ENCODE data around the gene MCF2L.
"Not testable (repeated sequence)": the region's sequence is repeated elsewhere in the genome, so short reads cannot be mapped to it uniquely, and the experiment has no call there.

Gene MCF2L

DNA sequence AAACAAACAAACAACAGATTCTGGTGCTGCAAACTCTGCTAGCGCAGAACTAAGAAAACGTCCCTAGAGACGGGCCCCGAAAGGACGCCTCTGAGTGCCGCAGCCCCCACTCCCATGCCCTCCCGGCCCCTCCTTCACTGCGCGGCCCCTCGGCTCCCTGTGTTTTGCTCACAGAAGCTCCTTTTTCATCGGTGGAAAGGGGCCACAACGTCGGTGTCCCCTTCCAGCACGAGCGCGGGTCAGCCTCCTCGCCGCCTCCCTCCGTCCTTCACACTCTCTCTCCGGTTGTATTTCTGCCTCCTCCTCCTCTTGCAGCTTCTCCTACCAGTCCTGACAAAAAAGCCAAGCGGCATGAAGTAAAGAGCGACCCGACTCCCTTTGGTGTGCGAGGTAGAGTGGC, 121.8 kb downstream of the MCF2L start:
- in situ Hi-C loops (cut with MboI; ENCODE audit: low sequenced_read_pairs): no loop called here

DNA sequence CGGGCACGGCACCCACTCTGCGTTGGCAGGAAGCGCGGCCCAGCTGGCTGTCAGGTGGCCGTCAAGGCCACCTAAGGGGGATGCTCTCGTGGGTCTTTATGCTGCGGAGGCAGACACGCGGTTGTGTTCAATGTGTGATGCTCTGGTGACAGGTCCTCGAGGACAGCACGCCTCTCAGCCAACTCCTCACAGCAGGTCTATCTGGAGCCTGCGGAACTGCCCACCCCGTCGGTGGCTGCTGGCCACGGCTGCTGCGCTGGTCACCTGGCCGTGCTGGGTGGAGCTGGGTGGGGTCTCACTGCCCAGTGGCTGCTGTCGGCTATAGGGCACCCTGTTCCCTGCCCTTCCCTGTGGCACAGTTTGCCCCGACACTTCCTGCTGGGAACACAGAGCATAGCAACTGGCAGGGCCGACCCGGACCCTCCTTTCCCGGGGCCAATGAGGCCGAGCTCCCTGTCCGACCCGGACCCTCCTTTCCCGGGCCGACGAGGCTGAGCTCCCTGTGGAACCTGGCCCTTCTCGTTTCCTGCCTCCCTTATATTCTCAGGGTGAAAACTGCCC, 122.3 kb downstream of the MCF2L start:
- in situ Hi-C loops (cut with MboI; ENCODE audit: low sequenced_read_pairs): no loop called here

DNA sequence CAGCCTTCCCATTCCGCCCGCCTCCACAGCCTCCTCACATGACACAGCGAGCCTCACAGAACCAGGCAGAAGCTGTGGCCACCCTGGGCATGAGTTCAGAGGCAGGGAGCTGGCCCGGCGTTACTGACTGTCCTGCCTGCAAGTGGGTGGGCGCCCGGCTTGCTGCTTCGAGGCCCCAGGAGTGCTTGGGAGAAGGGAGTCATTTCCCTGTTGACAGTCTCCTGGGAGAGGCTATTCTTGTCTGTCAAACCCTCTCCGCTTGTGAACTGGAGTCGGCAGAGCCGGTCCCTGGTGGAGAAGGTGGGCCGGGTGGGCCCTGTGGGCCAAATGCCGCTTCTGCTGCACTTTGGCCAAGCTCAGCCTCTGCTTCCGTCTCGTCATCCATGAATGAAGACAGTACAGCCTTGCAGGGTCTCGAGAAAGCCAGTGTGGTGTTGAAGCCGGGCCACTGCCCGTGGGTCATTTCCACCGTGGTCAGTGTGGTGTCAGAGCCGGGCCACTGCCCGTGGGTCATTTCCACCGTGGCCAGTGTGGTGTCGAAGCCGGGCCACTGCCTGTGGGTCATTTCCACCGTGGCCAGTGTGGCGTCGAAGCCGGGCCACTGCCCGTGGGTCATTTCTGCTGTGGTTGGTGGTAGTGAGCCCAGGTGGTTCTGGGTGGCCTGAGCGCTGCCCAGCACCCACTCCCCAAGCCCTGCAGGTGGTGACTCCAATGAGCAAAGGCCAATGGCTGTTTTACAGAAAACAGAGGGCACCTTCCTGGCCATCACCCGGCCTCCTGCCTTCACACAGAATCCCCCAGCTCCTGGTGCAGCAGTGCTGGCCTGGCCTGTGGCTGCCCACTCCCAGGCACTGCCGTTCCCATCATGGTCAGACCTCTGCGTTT, 123.1 kb downstream of the MCF2L start:
- in situ Hi-C loops (cut with MboI; ENCODE audit: low sequenced_read_pairs): no loop called here

DNA sequence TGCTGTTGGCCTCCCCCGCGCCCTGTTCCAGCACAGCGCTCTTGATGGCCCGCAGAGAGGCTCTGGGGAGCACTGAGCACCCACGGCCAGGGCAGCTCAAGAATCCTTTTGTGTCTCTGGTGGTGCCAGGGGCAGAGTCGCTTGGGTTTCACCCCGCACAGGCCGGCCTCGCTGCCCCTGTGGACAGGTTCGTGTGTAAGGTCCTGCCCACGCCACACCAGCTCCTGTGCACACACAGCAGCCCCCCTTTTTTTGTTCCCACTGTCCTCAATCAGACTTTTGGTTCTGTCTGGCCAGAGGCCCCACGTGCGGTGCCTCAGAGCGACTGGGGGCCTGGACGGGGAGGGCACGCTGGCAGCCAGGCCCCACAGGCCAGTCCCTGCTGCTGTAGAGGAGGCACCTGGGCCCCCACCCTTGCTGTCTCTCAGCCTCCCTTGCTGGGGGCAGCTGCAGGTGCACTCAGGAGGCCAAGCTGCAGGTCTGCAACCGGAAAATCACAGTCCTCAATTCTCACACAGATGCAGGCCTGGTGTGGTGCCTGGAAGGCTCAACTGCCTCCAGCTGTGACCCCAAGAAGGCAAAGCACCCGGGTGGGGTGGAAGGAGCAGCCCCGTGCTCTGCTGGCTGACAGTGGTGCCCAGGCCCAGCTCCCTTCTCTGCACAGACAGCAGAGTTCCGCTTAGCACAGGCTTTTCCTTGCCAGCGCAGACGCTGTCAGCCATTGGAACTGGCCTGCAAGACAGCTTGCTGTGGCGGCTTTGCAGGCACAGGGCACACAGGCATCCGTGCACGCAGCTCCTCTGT, 124.0 kb downstream of the MCF2L start:
- in situ Hi-C loops (cut with MboI; ENCODE audit: low sequenced_read_pairs): no loop called here

DNA sequence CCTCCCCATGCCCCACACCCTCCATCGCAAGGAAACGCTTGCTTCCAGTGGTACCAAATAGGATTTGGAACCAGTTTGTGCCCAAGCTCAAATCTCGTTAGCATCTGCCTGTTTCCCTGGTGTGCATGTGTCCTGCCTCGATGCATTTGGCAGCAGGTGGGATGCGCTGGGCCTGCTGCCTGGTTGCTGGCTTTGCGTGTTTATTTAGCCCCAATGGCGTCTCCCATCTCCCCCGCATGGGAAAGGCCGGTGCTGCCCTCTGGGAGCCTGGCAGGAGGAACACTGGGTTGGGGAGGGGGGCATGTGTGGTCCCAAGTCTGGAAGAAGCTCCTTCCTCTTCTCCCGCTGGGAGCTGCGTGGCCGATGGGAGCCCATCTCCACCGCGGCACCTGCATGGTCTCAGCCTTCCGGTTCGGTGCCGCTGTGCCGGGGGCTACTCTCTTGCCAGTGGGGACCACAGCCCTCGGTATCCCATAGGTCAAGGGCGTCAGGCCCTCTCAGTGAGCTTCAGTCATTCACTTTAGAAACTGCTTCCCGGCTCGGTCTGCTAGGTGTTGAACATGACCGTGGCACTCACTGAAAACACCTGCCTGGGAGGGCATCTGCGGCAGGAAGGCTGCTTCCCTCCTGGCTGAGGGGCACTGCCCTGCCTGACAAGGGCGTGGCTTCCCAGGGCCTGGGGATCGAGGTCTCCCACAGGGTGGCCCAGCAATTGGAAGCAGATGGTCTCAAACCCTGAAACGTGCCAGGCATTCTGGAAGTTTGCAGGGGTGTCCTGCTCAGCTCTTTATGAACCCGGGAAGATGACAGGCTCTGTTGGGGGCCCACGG, 124.8 kb downstream of the MCF2L start:
- in situ Hi-C loops (cut with MboI; ENCODE audit: low sequenced_read_pairs): no loop called here

DNA sequence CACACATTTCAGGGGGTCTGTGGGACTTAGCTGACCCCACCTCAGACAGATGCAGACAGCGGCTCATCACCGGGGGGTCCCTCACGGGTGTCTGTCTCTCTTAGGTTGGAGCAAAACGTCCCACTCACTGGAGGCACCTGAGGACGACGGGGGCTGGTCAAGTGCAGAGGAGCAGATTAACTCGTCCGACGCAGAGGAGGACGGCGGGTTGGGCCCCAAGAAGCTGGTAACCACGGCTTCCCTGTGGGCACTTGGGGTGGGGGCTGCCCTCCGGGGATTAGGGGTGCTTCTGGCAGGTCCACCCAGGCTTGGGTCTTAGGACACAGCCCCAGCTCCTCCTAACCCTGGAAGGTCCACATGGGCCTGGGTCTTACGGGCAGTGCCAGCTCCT, 125.4 kb downstream of the MCF2L start:
- in situ Hi-C loops (cut with MboI; ENCODE audit: low sequenced_read_pairs): no loop called here

DNA sequence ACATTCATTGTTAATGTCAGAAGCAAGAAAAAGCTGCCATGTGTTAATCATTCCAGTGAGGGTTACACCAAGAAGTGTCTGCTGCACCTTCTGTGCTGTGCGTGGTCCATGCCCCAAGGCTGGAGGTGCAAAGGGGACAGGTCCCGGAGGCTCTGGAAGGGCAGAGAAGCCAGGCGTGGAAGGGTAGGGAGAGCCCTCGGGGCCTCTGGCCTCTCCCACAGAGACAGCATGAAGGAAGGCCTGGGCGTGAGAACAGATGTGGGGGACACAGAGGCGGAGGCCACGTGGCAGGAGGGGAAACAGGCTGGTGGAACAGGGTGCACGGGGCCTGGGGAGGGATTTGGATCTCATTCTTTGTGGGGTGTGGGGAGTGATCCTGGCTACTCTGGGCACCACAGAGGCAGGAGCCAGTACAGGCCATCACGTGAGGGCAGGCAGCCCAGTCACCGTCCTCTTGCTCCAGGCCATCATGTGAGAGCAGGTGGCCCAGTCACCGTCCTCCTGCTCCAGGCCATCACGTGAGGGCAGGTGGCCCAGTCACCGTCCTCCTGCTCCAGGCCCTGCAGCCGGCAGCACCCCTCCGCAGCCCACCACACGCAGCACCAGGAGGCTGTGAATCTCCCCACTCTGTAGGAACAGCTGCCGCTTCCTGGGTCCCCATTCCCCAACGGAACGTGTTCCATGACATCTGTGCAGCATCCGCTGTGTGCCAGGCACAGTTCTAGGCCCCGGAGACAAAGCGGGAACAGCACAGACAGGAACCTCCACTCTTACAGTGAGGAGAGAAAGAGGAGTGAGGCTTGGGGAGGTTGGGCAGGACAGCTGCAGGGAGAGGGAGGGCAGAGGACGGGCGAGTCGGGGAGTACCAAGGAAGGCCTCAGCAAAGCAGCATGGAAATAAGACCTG, 126.4 kb downstream of the MCF2L start:
- in situ Hi-C loops (cut with MboI; ENCODE audit: low sequenced_read_pairs): no loop called here

DNA sequence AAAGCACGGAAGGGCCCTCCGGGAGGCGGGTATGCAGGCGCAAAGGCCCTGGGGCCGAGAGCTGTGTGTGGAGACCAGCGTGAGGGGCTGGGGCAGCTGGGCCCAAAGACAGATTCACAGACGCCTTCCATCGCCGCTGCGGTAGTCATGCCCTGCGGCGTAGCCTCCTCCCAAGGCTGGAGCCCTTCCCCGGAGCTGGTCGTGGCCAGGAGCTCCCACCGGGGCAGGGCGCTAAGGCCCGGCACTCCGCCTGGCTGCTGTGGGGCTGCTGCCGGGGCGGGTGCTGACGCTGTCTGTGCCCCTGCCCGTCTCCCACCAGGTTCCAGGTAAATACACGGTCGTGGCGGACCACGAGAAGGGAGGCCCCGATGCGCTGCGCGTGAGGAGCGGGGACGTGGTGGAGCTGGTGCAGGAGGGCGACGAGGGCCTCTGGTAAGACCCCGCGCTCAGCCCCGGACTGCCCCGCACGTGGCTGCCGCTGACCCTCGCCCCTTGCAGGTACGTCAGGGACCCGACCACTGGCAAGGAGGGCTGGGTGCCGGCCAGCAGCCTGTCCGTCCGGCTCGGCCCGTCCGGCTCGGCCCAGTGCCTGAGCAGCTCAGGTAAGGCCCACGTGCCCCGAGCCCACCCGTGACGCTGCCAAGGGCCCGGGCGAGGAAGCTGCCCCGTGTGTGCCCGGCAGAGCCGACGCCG, 127.2 kb downstream of the MCF2L start:
- in situ Hi-C loops (cut with MboI; ENCODE audit: low sequenced_read_pairs): no loop called here

DNA sequence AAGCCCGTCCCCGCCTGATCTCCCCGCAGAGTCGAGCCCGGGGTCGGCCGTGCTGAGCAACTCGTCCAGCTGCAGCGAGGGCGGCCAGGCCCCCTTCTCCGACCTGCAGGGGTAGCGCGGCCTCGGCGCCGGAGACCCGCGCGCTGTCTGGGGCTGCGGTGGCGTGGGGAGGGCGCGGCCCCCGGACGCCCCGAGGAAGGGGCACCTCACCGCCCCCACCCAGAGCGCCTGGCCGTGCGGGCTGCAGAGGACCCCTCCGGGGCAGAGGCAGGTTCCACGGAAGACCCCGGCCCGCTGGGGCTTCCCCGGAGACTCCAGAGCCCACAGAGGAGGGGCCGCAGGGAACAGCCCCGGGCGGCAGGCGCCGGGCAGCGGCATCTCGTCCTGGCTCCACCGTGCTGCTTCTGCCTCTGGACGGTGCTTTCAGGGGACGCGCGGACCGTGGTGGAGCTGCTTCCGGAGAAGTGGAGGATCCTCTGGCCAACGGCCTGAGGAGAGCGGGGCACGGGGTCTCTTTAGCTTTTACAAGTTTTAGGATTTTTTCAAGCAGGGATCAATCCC, 127.8 kb downstream of the MCF2L start:
- in situ Hi-C loops (cut with MboI; ENCODE audit: low sequenced_read_pairs): no loop called here

DNA sequence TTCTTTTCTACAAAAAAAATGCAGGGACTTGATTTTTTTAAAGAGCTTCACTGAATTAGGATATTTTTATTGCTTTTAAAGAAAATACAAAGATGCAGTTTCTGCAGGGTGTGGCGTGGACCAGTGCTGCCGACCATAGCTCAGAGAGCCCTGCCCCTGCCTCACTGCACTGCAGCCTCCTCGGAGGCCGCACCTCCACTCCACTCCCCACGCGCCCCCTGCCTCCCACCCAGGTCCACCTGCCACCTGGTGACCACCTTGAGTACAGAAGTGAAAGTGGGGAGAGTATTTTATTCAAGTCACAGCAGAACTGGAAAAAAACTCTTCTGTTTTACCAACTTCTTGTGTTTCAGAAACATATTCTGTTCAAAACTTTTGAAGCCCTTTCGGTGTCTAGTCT, 128.6 kb downstream of the MCF2L start:
- in situ Hi-C loops (cut with MboI; ENCODE audit: low sequenced_read_pairs): no loop called here

DNA sequence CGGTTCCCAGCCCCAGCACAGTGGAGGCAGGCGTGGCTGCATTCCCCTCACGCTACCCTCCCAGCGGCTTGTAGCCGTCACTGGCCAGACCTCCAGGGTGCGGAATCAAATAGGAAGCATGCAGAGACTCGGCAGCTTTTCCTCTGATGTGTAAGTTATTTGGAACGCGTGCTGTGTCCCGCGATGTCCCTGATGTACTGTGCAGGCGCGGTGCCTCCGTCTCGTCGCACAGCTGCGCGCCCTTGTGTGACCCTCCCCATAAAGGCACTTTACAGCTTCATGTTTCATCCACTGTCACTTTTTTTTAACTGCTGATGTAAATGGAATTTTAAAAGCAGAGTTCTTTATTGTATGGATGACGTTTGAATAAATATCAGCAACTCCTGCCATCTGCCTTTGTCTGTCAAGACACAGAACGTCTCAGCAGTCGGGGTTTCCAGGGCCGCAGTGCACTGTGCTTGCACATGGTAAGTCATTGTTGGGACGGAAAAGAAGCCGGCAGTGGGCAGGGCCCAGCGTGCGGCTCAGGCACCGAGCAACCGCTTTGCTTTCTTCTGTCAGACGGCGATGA, 129.2 kb downstream of the MCF2L start:
- in situ Hi-C loops (cut with MboI; ENCODE audit: low sequenced_read_pairs): no loop called here

DNA sequence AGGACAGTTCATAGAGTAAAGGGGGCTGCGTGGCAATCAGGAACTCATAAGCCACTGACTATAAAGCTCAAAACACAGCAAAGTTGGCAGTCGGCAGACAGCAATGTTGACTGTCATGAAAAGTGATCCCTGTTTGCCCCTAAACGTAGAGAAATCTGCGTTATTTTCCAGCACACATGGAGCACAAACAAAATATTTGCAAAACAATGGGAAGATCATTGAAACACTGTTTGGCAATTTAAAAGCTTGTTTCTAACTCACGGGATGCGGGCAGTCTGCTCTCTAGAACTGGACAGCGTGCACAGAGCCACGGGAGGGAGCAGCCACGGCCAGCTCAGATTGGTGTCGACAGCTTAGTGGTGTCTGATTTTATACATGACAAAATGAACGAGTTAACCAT, 130.1 kb downstream of the MCF2L start:
- in situ Hi-C loops (cut with MboI; ENCODE audit: low sequenced_read_pairs): no loop called here

DNA sequence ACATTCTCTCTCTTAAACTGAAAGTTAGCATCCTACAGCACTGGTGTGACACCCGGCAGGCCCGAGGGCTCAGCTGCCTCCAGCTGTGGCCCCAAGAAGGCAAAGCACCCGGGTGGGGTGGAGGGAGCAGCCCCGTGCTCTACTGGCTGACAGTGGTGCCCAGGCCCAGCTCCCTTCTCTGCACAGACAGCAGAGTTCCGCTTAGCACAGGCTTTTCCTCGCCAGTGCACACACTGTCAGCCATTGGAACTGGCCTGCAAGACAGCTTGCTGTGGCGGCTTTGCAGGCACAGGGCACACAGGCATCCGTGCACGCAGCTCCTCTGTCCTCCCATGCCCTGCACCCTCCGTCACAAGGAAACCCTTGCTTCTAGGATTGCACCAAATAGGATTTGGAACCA, 133.3 kb downstream of the MCF2L start:
- in situ Hi-C loops (cut with MboI; ENCODE audit: low sequenced_read_pairs): not testable (repeated sequence)

DNA sequence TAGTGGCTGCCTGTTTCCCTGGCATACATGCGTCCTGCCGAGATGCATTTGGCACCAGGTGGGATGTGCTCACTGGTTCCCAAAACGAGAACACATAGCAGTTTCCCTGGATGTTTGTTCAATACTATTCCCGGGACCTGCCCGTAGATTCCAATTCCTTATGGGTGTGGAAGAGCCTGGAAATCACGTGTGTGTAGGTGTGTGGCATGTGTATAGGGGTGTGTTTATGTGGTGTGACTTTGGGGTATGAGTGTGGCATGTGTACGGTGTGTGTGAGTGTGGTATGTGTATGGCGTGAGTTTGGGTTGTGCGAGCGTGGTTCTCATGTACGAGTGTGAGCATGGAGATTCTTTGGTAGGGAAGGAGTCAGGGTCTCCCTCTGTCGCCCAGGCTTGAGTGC, 133.7 kb downstream of the MCF2L start:
- in situ Hi-C loops (cut with MboI; ENCODE audit: low sequenced_read_pairs): no loop called here

DNA sequence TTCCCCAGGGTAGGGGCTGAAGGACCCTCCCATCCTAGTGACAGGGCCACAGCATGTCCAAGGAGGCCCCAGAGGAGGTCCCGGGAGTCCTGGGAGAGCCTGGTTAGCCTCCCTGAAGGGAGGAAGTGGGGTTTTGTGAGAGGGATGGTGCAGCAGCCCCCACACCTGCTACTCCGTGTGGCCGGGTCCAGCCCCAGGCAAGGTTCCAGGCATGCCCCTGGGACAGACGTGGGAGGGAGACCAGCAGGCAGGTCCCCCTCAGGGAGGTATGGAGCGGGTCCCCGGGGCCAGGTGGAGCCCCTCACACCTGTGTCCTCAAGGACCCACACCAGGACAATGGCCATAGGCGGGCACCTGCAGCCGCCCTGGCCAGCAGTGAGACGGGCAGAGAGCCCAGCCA, 134.6 kb downstream of the MCF2L start:
- in situ Hi-C loops (cut with MboI; ENCODE audit: low sequenced_read_pairs): no loop called here

DNA sequence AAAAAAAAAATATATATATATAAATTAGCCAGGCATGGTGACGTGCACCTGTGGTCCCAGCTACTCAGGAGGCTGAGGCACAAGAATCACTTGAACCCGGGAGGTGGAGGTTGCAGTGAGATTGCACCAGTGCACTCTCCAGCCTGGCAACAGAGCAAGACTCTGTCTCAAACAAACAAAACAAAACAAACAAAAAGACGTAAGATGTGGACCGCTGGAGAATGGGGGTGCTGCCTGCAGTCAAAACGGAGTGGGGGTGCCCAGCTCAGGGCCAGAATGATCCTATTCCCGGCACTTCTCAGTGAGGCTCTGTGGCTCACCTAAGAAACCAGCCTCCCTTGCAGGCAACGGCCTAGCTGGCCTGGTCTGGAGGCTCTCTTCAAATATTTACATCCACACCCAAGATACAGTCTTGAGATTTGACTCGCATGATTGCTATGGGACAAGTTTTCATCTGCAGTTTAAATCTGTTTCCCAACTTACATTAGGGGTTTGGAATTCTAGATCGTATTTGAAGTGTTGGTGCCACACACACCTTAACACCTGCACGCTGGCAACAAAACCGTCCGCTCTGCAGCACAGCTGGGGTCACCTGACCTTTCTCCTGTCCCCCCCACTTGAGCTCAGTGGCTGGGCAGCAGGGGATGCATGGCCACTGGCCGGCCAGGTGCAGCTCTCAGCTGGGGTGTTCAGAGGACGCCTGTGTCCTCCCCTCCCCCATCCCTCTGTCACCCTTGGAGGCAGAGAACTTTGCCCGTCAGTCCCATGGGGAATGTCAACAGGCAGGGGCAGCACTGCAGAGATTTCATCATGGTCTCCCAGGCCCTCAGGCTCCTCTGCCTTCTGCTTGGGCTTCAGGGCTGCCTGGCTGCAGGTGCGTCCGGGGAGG, 136.3 kb downstream of the MCF2L start, which contains the start of gene F7:
F7 (plus strand) TSS at position 760 of the 889 bp plus-strand sequence; CDS start at position 811, 51 bp downstream.
- in situ Hi-C loops (cut with MboI; ENCODE audit: low sequenced_read_pairs): no loop called here

DNA sequence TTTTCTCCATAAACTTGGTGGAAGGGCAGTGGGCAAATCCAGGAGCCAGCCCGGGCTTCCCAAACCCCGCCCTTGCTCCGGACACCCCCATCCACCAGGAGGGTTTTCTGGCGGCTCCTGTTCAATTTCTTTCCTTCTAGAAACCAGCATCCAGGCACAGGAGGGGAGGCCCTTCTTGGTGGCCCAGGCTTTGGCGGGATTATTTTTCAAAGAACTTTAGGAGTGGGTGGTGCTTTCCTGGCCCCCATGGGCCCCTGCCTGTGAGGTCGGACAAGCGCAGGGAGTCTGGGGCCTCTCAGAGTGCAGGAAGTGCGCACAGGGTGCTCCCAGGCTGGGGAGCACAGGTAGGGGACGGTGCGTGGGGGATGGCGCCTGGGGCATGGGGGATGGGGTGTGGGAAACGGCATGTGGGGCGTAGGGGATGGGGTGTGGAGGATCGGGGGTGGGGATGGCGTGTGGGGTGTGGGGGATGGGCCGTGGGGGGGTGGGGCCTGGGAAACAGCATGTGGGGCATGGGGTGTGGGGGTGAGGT, 137.0 kb downstream of the MCF2L start:
- in situ Hi-C loops (cut with MboI; ENCODE audit: low sequenced_read_pairs): no loop called here
